ENCODE measurements around the gene SPATA21.

GRCh38 chr1:16451841-16452528, 14.8 kb upstream of the SPATA21 start:
- TF ChIP-seq, protein P1, sequence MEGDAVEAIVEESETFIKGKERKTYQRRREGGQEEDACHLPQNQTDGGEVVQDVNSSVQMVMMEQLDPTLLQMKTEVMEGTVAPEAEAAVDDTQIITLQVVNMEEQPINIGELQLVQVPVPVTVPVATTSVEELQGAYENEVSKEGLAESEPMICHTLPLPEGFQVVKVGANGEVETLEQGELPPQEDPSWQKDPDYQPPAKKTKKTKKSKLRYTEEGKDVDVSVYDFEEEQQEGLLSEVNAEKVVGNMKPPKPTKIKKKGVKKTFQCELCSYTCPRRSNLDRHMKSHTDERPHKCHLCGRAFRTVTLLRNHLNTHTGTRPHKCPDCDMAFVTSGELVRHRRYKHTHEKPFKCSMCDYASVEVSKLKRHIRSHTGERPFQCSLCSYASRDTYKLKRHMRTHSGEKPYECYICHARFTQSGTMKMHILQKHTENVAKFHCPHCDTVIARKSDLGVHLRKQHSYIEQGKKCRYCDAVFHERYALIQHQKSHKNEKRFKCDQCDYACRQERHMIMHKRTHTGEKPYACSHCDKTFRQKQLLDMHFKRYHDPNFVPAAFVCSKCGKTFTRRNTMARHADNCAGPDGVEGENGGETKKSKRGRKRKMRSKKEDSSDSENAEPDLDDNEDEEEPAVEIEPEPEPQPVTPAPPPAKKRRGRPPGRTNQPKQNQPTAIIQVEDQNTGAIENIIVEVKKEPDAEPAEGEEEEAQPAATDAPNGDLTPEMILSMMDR (IDR thresholded peaks at IDR 0.05) = no peak
- TF ChIP-seq POLR2A (IDR thresholded peaks at IDR 0.05) = no peak

All from esophagus squamous epithelium (tissue), 4 donors.